Activated CD8-positive, alpha-beta T cell treated with anti-CD3 and anti-CD28 coated beads, Interleukin-2, amount 10 ng/mL, durations not matched to agents 7 days and 5 days (primary cell): ENCODE measurements around the gene BCL3. TPM values are rescaled to one million over a fixed set of nuclear protein-coding genes. Genes with fewer than 3 reads are reported as not detected.

Experiments used
- ATAC-seq: fragments of 150-1000 bp; cut with Tn5 transposase; one replicate; pipeline ENCODE4 v1.10.0; 2021; ENCODE audit warnings: moderate library complexity
- CTCF ChIA-PET: fragments of 350-600 bp; sonication (Branson Sonifier 250); formaldehyde crosslinking; loops from one replicate; lab custom pipeline; 2021; ENCODE audit warnings: antibody characterized with exemption; lab: Charles Lee
- POLR2A ChIA-PET: fragments of 350-600 bp; sonication (Branson Sonifier 250); formaldehyde crosslinking; loops from one replicate; lab custom pipeline; 2021; ENCODE audit warnings: antibody characterized with exemption; lab: Charles Lee
- DNase-seq: peaks from one replicate; pipeline ENCODE4 v3.0.0-alpha.2; 2020
- H3K27ac Mint-ChIP-seq: one replicate; pipeline ENCODE4 v1.8.0; 2021; ENCODE audit warnings: mild to moderate bottlenecking, mixed read lengths
- H3K27me3 Mint-ChIP-seq: one replicate; pipeline ENCODE4 v1.8.0; 2021; ENCODE audit warnings: low read depth, mixed read lengths
- H3K36me3 Mint-ChIP-seq: one replicate; pipeline ENCODE4 v1.8.0; 2021; ENCODE audit warnings: low read depth, mixed read lengths
- H3K4me1 Mint-ChIP-seq: one replicate; pipeline ENCODE4 v1.8.0; 2021; ENCODE audit warnings: low read depth, mixed read lengths
- H3K4me3 Mint-ChIP-seq: one replicate; pipeline ENCODE4 v1.8.0; 2021; ENCODE audit warnings: mild to moderate bottlenecking, mixed read lengths
- H3K9me3 Mint-ChIP-seq: one replicate; pipeline ENCODE4 v1.8.0; 2022; ENCODE audit warnings: mixed read lengths; ENCODE audit not compliant: insufficient read depth
- microRNA-seq: library from miRNA; unstranded; fragments of <30 nt; microRNA quantifications from one replicate; pipeline ENCODE4 v1.2.0, GENCODE V29; 2022
- total RNA-seq, 2 experiments: library from RNA; stranded (reverse); gene quantifications; one replicate each; pipeline ENCODE4 v1.2.3, GENCODE V29; 2021

Gene BCL3
- total RNA-seq, 2 experiments from 2014 or later = 22.4 to 25.1 TPM

- no peaks in the 10 kb centered on the region for H3K27me3 Mint-ChIP-seq
- ATAC-seq = no peak
- H3K36me3 Mint-ChIP-seq = no peaks in the 10 kb centered on the region
- ChIA-PET POLR2A (no interaction called here), CTCF (interaction anchor here (0.6 to 2.1 kb wide), 4 partner anchors 29 to 55 kb away, joined by 3 to 13 read pairs (median 6); partner anchors contain the start of gene NECTIN2)
- no peak overlapping the region for H3K27ac Mint-ChIP-seq
- no peaks in the 10 kb centered on the region for H3K9me3 Mint-ChIP-seq
- H3K4me3 Mint-ChIP-seq = no peak overlapping the region
- H3K4me1 Mint-ChIP-seq = peaks cover 27% of the 10 kb centered on the region
- no peak for DNase-seq
Measured at GRCh38 chr19:44799627-44800346, 51.3 kb downstream of the BCL3 start.

DNA sequence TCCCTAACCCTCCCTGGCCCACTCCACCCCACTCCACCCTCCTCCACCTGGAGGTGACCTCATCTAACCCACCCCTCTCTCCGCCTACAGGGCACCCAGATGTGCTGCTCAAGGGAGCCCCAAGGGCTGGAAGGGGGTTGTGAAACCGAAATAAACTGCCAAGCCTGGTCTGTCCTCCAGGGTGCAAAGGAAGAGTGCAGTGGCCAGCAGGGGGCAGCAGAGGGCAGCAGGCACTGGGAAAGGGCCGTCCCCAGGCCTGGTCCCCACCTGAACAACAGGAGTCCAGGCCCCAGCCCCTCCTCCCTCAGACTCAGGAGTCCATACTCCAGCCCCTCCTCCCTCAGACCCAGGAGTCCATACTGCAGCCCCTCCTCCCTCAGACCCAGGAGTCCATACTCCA, 52.0 kb downstream of the BCL3 start:
- peak; percentile 100 for ATAC-seq
- ChIA-PET CTCF (no interaction called here), POLR2A (no interaction called here)
- Mint-ChIP-seq H3K36me3 (no peaks in the 10 kb centered on the region), H3K4me3 (no peak overlapping the region), H3K4me1 (peaks cover 27% of the 10 kb centered on the region), H3K27me3 (no peaks in the 10 kb centered on the region), H3K27ac (no peak overlapping the region), H3K9me3 (no peaks in the 10 kb centered on the region)
- DNase-seq = peak; percentile 93

GRCh38 chr19:44803442-44804428, 55.2 kb downstream of the BCL3 start:
- no peaks in the 10 kb centered on the region for H3K36me3 Mint-ChIP-seq
- DNase-seq (no peak), ATAC-seq (no peak)
- H3K4me1 Mint-ChIP-seq = peaks cover 6% of the 10 kb centered on the region
- CTCF ChIA-PET = interaction anchor here (0.8 to 1.7 kb wide), 6 partner anchors 19 to 80 kb away, joined by 3 to 7 read pairs (median 4); partner anchors contain the start of gene NECTIN2
- no peak overlapping the region for H3K27ac Mint-ChIP-seq
- H3K27me3 Mint-ChIP-seq = peaks cover 3% of the 10 kb centered on the region
- no peaks in the 10 kb centered on the region for H3K9me3 Mint-ChIP-seq
- H3K4me3 Mint-ChIP-seq = no peak overlapping the region
- POLR2A ChIA-PET = no interaction called here

DNA sequence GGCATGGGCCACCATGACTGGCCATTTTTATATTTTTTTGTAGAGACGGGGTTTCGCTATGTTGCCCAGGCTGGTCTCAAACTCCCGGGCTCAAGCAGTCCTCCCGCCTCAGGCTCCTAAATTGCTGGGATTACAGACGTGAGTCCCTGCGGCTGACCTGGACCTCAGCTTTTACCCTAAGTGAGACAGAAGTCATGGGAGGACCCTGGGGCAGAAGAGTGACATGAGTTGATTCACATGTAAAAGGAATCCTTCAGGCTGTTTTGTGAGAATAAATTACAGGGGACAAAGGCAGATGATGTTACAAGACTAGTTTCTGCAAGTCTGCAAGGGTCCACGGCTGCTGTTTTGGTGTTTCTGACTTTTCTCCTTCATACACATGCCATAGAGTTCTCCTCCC, 57.8 kb downstream of the BCL3 start:
- ChIA-PET CTCF (interaction anchor here (0.9 to 1.5 kb wide), 2 partner anchors 23 to 40 kb away, joined by 3 to 5 read pairs; partner anchors contain the start of gene NECTIN2), POLR2A (no interaction called here)
- no peak for DNase-seq
- H3K36me3 Mint-ChIP-seq = no peaks in the 10 kb centered on the region
- no peaks in the 10 kb centered on the region for H3K9me3 Mint-ChIP-seq
- peaks cover 1% of the 10 kb centered on the region for H3K4me1 Mint-ChIP-seq
- no peak for ATAC-seq
- no peak overlapping the region for H3K27ac Mint-ChIP-seq
- H3K4me3 Mint-ChIP-seq = no peak overlapping the region
- H3K27me3 Mint-ChIP-seq = peaks cover 4% of the 10 kb centered on the region

DNA sequence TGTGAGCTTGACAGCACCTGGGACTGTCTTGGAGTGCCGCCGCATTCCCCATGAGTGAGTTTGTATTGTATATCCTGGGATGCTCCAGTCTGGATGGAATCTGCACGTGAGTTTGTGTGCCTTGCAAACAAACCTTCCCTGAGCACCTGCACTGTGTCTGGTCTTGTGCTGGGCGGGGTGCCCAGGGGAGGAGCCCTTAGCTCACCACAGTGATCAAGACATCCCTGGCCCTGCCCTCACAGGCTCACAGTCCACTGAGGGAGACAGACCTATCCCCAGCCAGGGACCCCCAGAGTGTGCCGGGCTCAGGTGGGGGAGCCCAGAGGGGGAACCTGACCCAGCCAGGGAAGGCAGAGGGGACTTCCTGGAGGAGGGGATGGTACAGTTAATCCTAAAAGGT, 58.7 kb downstream of the BCL3 start:
- ChIA-PET POLR2A (no interaction called here), CTCF (interaction anchor here (0.9 to 1.5 kb wide), 2 partner anchors 24 to 39 kb away, joined by 3 to 5 read pairs; partner anchors contain the start of gene NECTIN2)
- no peaks in the 10 kb centered on the region for H3K36me3 Mint-ChIP-seq
- H3K4me3 Mint-ChIP-seq = no peak overlapping the region
- no peaks in the 10 kb centered on the region for H3K9me3 Mint-ChIP-seq
- H3K27me3 Mint-ChIP-seq = peaks cover 4% of the 10 kb centered on the region
- H3K4me1 Mint-ChIP-seq = peaks cover 1% of the 10 kb centered on the region
- no peak overlapping the region for H3K27ac Mint-ChIP-seq
- DNase-seq (no peak), ATAC-seq (no peak)

DNA sequence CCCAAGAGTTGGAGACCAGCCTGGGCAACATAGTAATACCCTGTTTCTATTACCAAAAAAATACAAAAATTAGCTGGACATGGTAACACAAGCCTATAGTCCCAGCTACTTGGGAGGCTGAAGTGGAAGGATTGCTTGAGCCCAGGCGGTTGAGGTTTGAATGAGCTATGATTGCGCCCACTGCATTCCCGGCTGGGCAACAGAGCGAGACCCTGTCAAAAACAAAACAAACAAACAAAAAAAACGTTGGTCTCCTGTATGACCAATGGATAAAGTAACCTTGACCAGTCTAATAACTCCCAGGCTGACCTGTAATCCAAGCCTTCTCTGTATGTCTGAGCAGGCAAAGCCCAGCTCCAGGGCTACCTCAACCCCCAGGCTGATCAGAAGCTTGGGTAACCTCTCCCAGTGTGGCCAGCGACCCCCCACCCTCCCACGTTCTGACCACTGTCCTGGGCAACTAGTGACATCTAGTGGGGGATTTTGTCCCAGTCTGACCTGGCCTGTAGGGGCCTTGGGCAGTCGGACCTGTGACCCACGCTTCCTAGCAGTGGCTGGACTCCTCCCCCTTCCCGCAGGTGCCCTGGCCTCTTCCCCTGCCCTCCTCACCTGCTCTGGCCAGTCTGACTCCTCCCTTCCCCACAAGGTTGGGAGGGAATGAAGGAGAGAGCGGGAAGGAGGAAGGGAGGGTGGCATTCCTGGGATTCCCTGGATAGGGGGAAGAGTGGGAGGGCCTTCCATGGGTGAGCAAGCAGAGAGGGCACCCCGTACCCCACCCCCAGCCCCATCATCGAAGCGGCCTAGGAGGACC, 59.3 kb downstream of the BCL3 start:
- Mint-ChIP-seq H3K27me3 (peaks cover 4% of the 10 kb centered on the region), H3K9me3 (no peaks in the 10 kb centered on the region), H3K4me3 (no peak overlapping the region), H3K4me1 (peaks cover 1% of the 10 kb centered on the region), H3K27ac (no peak overlapping the region), H3K36me3 (no peaks in the 10 kb centered on the region)
- ChIA-PET CTCF (interaction anchor here (1.5 kb wide), 1 partner anchor 24 kb away, joined by 5 read pairs; no protein-coding TSS in a partner anchor), POLR2A (no interaction called here)
- no peak for ATAC-seq
- DNase-seq = no peak

- Mint-ChIP-seq H3K9me3 (no peaks in the 10 kb centered on the region), H3K27me3 (peaks cover 4% of the 10 kb centered on the region), H3K4me1 (peaks cover 1% of the 10 kb centered on the region), H3K27ac (no peak within 1 kb of the TSS), H3K4me3 (no peak within 1 kb of the TSS), H3K36me3 (no peaks in the 10 kb centered on the region)
- ChIA-PET CTCF (interaction anchor here (0.9 to 1.3 kb wide), 2 partner anchors 25 to 37 kb away, joined by 3 read pairs; partner anchors contain the start of gene NECTIN2), POLR2A (no interaction called here)
- ATAC-seq (peak; percentile 55), DNase-seq (no peak)
Measured at GRCh38 chr19:44808463-44809371, 60.2 kb downstream of the BCL3 start, which contains the start of gene BCAM. Gene BCAM, plus strand, starts transcription at chr19:44809103. Its CDS starts 22 bp downstream, at chr19:44809125.

Small RNAs within 50 kb of the gene (microRNA-seq; reads per million reads assigned to microRNA genes)
- gene MIR8085 = not detected

Other genes starting within 250 kb of the BCL3 start
- gene ZNF180, start 248.2 kb upstream of the BCL3 start, total RNA-seq = 10 to 100 TPM; 12.1 to 12.5 TPM
- gene CEACAM20, start 219.0 kb upstream of the BCL3 start, total RNA-seq = not detected
- not detected for gene IGSF23, start 135.1 kb upstream of the BCL3 start, total RNA-seq
- 1 to 10 TPM; 4.6 to 5.2 TPM for gene PVR, start 104.8 kb upstream of the BCL3 start, total RNA-seq
- under 1 TPM; 0.23 to 0.34 TPM for gene CEACAM19, start 77.2 kb upstream of the BCL3 start, total RNA-seq
- not detected for gene CEACAM16, start 49.6 kb upstream of the BCL3 start, total RNA-seq
- gene CBLC, start 29.2 kb downstream of the BCL3 start, total RNA-seq = not detected
- not detected for gene BCAM, start 60.4 kb downstream of the BCL3 start, total RNA-seq
- under 1 TPM; 0.26 to 0.31 TPM for gene NECTIN2, start 97.6 kb downstream of the BCL3 start, total RNA-seq
- gene TOMM40, start 142.5 kb downstream of the BCL3 start, total RNA-seq = 10 to 100 TPM; 84.5 to 88.4 TPM
- under 1 TPM; 0.68 to 0.89 TPM for gene APOE, start 157.1 kb downstream of the BCL3 start, total RNA-seq
- gene APOC1, start 165.9 kb downstream of the BCL3 start, total RNA-seq = not detected
- gene APOC4, start 193.5 kb downstream of the BCL3 start, total RNA-seq = not detected
- gene APOC2, start 197.3 kb downstream of the BCL3 start, total RNA-seq = not detected
- 10 to 100 TPM; 65.5 to 67.8 TPM for gene CLPTM1, start 206.7 kb downstream of the BCL3 start, total RNA-seq